ENCODE results near the gene FSTL5. TPM values are rescaled to one million over a fixed set of nuclear protein-coding genes. Genes with fewer than 3 reads are reported as not detected.

FSTL5 gene
- total and polyA plus RNA-seq, 2 experiments from 2014 or later = 0.12 to 0.59 TPM

DNA sequence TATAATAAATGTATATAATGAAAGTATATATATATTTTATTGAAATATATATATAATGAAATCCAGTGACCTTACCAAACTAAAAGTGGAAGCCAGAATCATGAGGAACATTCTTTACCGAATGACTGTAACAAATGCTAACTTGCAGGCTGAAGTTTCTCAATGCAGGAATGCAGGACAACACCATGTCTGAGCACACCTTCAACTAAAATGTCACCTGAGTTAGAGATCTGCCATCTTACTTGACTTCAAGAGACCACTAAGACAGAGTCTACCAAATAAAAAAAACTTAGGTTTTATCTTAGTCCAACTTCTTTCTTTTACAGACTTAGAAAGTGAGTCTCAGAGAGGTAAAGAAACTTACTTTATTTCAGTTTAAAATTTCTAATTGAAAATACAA lies 176.2 kb downstream of the FSTL5 start:
- H3K4me3 ChIP-seq = no peak overlapping the region
- H3K27me3 ChIP-seq = no peaks in the 10 kb centered on the region
- TF ChIP-seq, protein P1, sequence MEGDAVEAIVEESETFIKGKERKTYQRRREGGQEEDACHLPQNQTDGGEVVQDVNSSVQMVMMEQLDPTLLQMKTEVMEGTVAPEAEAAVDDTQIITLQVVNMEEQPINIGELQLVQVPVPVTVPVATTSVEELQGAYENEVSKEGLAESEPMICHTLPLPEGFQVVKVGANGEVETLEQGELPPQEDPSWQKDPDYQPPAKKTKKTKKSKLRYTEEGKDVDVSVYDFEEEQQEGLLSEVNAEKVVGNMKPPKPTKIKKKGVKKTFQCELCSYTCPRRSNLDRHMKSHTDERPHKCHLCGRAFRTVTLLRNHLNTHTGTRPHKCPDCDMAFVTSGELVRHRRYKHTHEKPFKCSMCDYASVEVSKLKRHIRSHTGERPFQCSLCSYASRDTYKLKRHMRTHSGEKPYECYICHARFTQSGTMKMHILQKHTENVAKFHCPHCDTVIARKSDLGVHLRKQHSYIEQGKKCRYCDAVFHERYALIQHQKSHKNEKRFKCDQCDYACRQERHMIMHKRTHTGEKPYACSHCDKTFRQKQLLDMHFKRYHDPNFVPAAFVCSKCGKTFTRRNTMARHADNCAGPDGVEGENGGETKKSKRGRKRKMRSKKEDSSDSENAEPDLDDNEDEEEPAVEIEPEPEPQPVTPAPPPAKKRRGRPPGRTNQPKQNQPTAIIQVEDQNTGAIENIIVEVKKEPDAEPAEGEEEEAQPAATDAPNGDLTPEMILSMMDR (IDR thresholded peaks at IDR 0.05; ENCODE audit: low read depth, low read length) = no peak
- no peak overlapping the region for H3K27ac ChIP-seq
- no peaks in the 10 kb centered on the region for H3K4me1 ChIP-seq (ENCODE audit: low read depth)
- no peak for DNase-seq (ENCODE audit: low read depth in 1 of 2, low spot score in 1 of 2)
- no peaks in the 10 kb centered on the region for H3K36me3 ChIP-seq
- H3K9me3 ChIP-seq (ENCODE audit: low read depth) = no peaks in the 10 kb centered on the region

- H3K27ac ChIP-seq = no peak overlapping the region
- H3K9me3 ChIP-seq (ENCODE audit: low read depth) = no peaks in the 10 kb centered on the region
- peak in 1 of 2 donors; percentile 5 for DNase-seq (ENCODE audit: low read depth in 1 of 2, low spot score in 1 of 2)
- H3K27me3 ChIP-seq = no peaks in the 10 kb centered on the region
- H3K4me1 ChIP-seq (ENCODE audit: low read depth) = no peaks in the 10 kb centered on the region
- TF ChIP-seq, protein P1 (IDR thresholded peaks at IDR 0.05; ENCODE audit: low read depth, low read length) = no peak
- no peaks in the 10 kb centered on the region for H3K36me3 ChIP-seq
- no peak overlapping the region for H3K4me3 ChIP-seq
These were observed 211.4 kb downstream of the FSTL5 start for GRCh38 chr4:161952382-161952781.

GRCh38 chr4:161949946-161950725 lies 213.7 kb downstream of the FSTL5 start:
- H3K27ac ChIP-seq = no peak overlapping the region
- peak in 1 of 2 donors; percentile 21 for DNase-seq (ENCODE audit: low read depth in 1 of 2, low spot score in 1 of 2)

GRCh38 chr4:161948026-161948770 lies 215.6 kb downstream of the FSTL5 start:
- TF ChIP-seq, protein P1 (IDR thresholded peaks at IDR 0.05; ENCODE audit: low read depth, low read length) = no peak
- no peaks in the 10 kb centered on the region for H3K9me3 ChIP-seq (ENCODE audit: low read depth)
- DNase-seq (ENCODE audit: low read depth in 1 of 2, low spot score in 1 of 2) = no peak
- H3K27ac ChIP-seq = no peak overlapping the region
- no peak overlapping the region for H3K4me3 ChIP-seq
- H3K27me3 ChIP-seq = no peaks in the 10 kb centered on the region
- no peaks in the 10 kb centered on the region for H3K36me3 ChIP-seq
- H3K4me1 ChIP-seq (ENCODE audit: low read depth) = no peaks in the 10 kb centered on the region

More at GRCh38 chr4:161949946-161950725, 213.7 kb downstream of the FSTL5 start:
- no peak overlapping the region for H3K4me3 ChIP-seq
- no peaks in the 10 kb centered on the region for H3K9me3 ChIP-seq (ENCODE audit: low read depth)
- H3K27me3 ChIP-seq = no peaks in the 10 kb centered on the region
- no peaks in the 10 kb centered on the region for H3K4me1 ChIP-seq (ENCODE audit: low read depth)
- TF ChIP-seq, protein P1 (IDR thresholded peaks at IDR 0.05; ENCODE audit: low read depth, low read length) = no peak
- no peaks in the 10 kb centered on the region for H3K36me3 ChIP-seq

DNA sequence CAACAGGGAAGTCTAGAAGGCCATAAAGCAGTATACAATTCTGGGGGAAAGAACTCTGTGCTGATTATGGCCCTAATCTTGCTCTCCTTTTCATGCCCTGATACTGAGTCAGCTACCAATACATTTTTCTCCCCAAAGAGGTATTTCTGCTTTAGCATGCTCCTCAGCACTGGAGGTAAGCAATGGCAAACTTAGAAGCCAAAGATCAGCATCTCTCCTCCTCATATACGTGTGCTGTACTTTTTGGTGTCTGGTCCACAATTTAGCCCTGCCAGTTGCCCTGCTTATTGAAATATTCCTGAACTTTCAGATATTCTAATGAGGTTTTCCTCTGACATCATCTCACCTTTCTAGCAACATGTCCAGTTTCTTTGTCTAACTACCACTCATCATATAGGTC lies 226.2 kb downstream of the FSTL5 start:
- no peaks in the 10 kb centered on the region for H3K36me3 ChIP-seq
- H3K9me3 ChIP-seq (ENCODE audit: low read depth) = no peaks in the 10 kb centered on the region
- no peaks in the 10 kb centered on the region for H3K27me3 ChIP-seq
- H3K4me1 ChIP-seq (ENCODE audit: low read depth) = no peaks in the 10 kb centered on the region
- no peak overlapping the region for H3K4me3 ChIP-seq
- TF ChIP-seq, protein P1 (IDR thresholded peaks at IDR 0.05; ENCODE audit: low read depth, low read length) = no peak
- no peak overlapping the region for H3K27ac ChIP-seq
- DNase-seq (ENCODE audit: low read depth in 1 of 2, low spot score in 1 of 2) = no peak
